ENCODE data around the gene PCDHGB2. TPM values are rescaled to one million over a fixed set of nuclear protein-coding genes. Genes with fewer than 3 reads are reported as not detected.
A peak's percentile ranks its signal among the peaks of the same experiment; 100 is the strongest.
"Not testable (repeated sequence)": the region's sequence is repeated elsewhere in the genome, so short reads cannot be mapped to it uniquely, and the experiment has no call there.

Gene PCDHGB2
- total and polyA plus RNA-seq, 4 donors, result 6.3 to 14.0 (median 7.8) TPM

GRCh38 chr5:141363952-141364660 lies 4.3 kb downstream of the PCDHGB2 start, which contains the start of gene PCDHGA5:
Gene PCDHGA5, plus strand, starts transcription at chr5:141364162. Its CDS starts 169 bp downstream, at chr5:141364331.
- DNase-seq (ENCODE audit: low read depth in 4 of 6, low spot score in 6 of 6), result peak in 2 of 6 donors; percentile 29 to 37
- H3K36me3 ChIP-seq (ENCODE audit: control insufficient read depth, insufficient read depth, low read length), result peaks cover 3% of the 10 kb centered on the region
- no peak within 1 kb of the TSS for H3K4me3 ChIP-seq (ENCODE audit: low read depth, low read length)
- 10% methylated on average over 28 of the region's 34 CpGs for WGBS (ENCODE audit: insufficient coverage)
- peaks cover 5% of the 10 kb centered on the region for H3K4me1 ChIP-seq (ENCODE audit: control insufficient read depth, insufficient read depth, low read length)
- no peak within 1 kb of the TSS for H3K27ac ChIP-seq (ENCODE audit: low read depth, low read length)
- H3K27me3 ChIP-seq (ENCODE audit: control insufficient read depth, insufficient read depth, low read length), result no peaks in the 10 kb centered on the region
- peaks cover 45% of the 10 kb centered on the region for H3K9me3 ChIP-seq (ENCODE audit: control insufficient read depth, insufficient read depth, low read length)

- peaks cover 37% of the 10 kb centered on the region for H3K9me3 ChIP-seq (ENCODE audit: control insufficient read depth, insufficient read depth, low read length)
- no peak overlapping the region for H3K27ac ChIP-seq (ENCODE audit: low read depth, low read length)
- DNase-seq (ENCODE audit: low read depth in 4 of 6, low spot score in 6 of 6), result no peak
- H3K27me3 ChIP-seq (ENCODE audit: control insufficient read depth, insufficient read depth, low read length), result no peaks in the 10 kb centered on the region
- H3K36me3 ChIP-seq (ENCODE audit: control insufficient read depth, insufficient read depth, low read length), result peaks cover 3% of the 10 kb centered on the region
- peaks cover 5% of the 10 kb centered on the region for H3K4me1 ChIP-seq (ENCODE audit: control insufficient read depth, insufficient read depth, low read length)
- WGBS (ENCODE audit: insufficient coverage), result 26% methylated on average over 35 of the region's 46 CpGs
- H3K4me3 ChIP-seq (ENCODE audit: low read depth, low read length), result no peak overlapping the region
These were observed 6.5 kb downstream of the PCDHGB2 start for GRCh38 chr5:141366016-141366896.

DNA sequence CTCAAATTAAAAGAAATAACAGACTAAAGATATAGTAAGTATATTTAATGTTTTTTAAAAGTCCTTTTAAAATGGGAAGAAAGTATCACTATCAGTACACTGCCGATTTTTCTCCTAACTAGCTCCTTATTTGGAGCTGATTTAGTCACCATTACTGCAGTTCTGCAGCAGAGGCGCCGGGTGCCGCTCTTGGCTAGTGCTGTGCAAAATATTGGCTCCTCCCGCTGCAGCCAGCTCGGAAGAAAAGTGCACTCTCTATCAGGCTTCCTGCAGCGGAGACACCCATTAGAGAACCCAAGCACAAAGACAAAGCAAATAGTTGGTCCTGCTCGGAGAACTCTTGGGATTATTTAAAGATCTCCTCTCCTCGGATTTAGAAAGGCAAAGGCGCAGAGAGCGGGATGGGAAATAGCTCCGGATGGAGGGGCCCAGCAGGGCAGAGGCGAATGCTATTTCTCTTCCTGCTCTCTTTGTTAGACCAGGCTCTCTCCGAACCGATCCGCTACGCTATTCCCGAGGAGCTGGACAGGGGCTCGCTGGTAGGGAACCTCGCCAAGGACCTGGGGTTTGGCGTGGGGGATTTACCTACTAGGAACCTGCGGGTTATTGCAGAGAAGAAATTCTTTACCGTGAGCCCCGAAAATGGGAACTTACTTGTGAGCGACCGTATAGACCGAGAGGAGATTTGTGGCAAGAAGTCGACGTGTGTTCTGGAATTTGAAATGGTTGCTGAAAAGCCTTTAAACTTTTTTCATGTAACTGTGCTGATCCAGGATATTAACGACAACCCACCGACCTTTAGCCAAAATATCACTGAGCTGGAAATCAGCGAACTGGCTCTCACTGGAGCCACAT lies 10.4 kb downstream of the PCDHGB2 start, which contains the start of gene PCDHGB3:
PCDHGB3 (plus strand) TSS at position 249 of the 855 bp plus-strand sequence; CDS start at position 402, 153 bp downstream.
- 18% methylated on average over 30 of the region's 32 CpGs for WGBS (ENCODE audit: insufficient coverage)
- Histone ChIP-seq H3K27ac (ENCODE audit: low read depth, low read length) (no peak within 1 kb of the TSS), H3K4me3 (ENCODE audit: low read depth, low read length) (no peak within 1 kb of the TSS), H3K9me3 (ENCODE audit: control insufficient read depth, insufficient read depth, low read length) (peaks cover 48% of the 10 kb centered on the region), H3K4me1 (ENCODE audit: control insufficient read depth, insufficient read depth, low read length) (peaks cover 12% of the 10 kb centered on the region), H3K27me3 (ENCODE audit: control insufficient read depth, insufficient read depth, low read length) (no peaks in the 10 kb centered on the region), H3K36me3 (ENCODE audit: control insufficient read depth, insufficient read depth, low read length) (peaks cover 10% of the 10 kb centered on the region)
- peak in 2 of 6 donors; percentile 22 to 29 for DNase-seq (ENCODE audit: low read depth in 4 of 6, low spot score in 6 of 6)

- peaks cover 19% of the 10 kb centered on the region for H3K36me3 ChIP-seq (ENCODE audit: control insufficient read depth, insufficient read depth, low read length)
- H3K4me1 ChIP-seq (ENCODE audit: control insufficient read depth, insufficient read depth, low read length), result peaks cover 12% of the 10 kb centered on the region
- H3K9me3 ChIP-seq (ENCODE audit: control insufficient read depth, insufficient read depth, low read length), result peaks cover 51% of the 10 kb centered on the region
- H3K27ac ChIP-seq (ENCODE audit: low read depth, low read length), result no peak overlapping the region
- no peak for DNase-seq (ENCODE audit: low read depth in 4 of 6, low spot score in 6 of 6)
- H3K4me3 ChIP-seq (ENCODE audit: low read depth, low read length), result no peak overlapping the region
- no peaks in the 10 kb centered on the region for H3K27me3 ChIP-seq (ENCODE audit: control insufficient read depth, insufficient read depth, low read length)
- 22% methylated on average over 69 of the region's 69 CpGs for WGBS (ENCODE audit: insufficient coverage)
These were observed 12.0 kb downstream of the PCDHGB2 start for GRCh38 chr5:141371572-141372475.

DNA sequence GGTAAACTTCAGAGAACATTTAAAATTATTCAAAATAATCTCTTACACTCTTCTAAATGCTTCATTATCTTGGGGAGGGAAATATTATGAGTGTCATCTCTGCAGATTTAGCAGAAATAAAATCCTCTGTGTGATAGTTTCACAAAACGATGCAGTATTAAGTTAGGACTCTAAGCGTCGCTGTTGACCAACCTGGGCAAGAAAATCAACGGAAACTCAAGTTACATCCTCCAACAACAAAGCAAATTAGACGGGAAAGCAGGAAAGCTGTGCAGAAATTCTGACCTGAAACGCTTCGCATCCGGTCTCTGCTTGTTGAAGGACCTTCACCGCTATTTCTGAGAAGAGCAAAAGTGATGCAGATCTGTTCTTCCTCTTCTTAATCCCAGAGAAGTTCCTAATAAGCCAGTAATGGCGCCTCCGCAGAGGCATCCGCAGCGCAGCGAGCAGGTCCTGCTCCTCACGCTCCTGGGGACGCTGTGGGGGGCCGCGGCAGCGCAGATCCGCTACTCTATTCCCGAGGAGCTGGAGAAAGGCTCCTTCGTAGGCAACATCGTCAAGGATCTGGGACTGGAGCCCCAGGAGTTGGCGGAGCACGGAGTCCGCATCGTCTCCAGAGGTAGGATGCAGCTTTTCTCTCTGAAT lies 14.0 kb downstream of the PCDHGB2 start, which contains the start of gene PCDHGA6:
PCDHGA6 (plus strand) TSS at position 219 of the 645 bp plus-strand sequence; CDS start at position 412, 193 bp downstream.
- WGBS (ENCODE audit: insufficient coverage), result 10% methylated on average over 27 of the region's 27 CpGs
- peaks cover 19% of the 10 kb centered on the region for H3K36me3 ChIP-seq (ENCODE audit: control insufficient read depth, insufficient read depth, low read length)
- no peak within 1 kb of the TSS for H3K27ac ChIP-seq (ENCODE audit: low read depth, low read length)
- H3K27me3 ChIP-seq (ENCODE audit: control insufficient read depth, insufficient read depth, low read length), result no peaks in the 10 kb centered on the region
- DNase-seq (ENCODE audit: low read depth in 4 of 6, low spot score in 6 of 6), result peak in 2 of 6 donors; percentile 51 to 70
- peaks cover 12% of the 10 kb centered on the region for H3K4me1 ChIP-seq (ENCODE audit: control insufficient read depth, insufficient read depth, low read length)
- peak within 1 kb of the TSS; percentile 20 for H3K4me3 ChIP-seq (ENCODE audit: low read depth, low read length)
- peaks cover 53% of the 10 kb centered on the region for H3K9me3 ChIP-seq (ENCODE audit: control insufficient read depth, insufficient read depth, low read length)

DNA sequence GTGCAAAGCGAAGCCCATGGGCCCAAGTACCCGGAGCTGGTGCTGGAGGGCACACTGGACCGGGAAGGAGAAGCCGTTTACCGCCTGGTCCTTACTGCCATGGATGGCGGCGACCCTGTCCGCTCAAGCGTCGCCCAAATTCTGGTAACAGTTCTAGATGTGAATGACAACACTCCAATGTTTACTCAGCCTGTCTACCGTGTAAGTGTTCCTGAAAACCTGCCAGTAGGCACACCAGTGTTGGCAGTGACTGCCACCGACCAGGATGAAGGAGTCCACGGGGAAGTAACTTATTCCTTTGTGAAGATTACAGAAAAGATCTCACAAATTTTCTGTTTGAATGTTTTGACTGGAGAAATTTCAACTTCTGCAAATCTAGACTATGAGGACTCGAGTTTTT lies 14.8 kb downstream of the PCDHGB2 start:
- no peak for DNase-seq (ENCODE audit: low read depth in 4 of 6, low spot score in 6 of 6)
- Histone ChIP-seq H3K27me3 (ENCODE audit: control insufficient read depth, insufficient read depth, low read length) (no peaks in the 10 kb centered on the region), H3K27ac (ENCODE audit: low read depth, low read length) (no peak overlapping the region), H3K36me3 (ENCODE audit: control insufficient read depth, insufficient read depth, low read length) (peaks cover 19% of the 10 kb centered on the region), H3K4me3 (ENCODE audit: low read depth, low read length) (no peak overlapping the region), H3K9me3 (ENCODE audit: control insufficient read depth, insufficient read depth, low read length) (peaks cover 59% of the 10 kb centered on the region), H3K4me1 (ENCODE audit: control insufficient read depth, insufficient read depth, low read length) (peaks cover 12% of the 10 kb centered on the region)
- 56% methylated on average over 14 of the region's 14 CpGs for WGBS (ENCODE audit: insufficient coverage)

- not testable (repeated sequence) for H3K27me3 ChIP-seq (ENCODE audit: control insufficient read depth, insufficient read depth, low read length); H3K4me3 ChIP-seq (ENCODE audit: low read depth, low read length); DNase-seq (ENCODE audit: low read depth in 4 of 6, low spot score in 6 of 6); H3K27ac ChIP-seq (ENCODE audit: low read depth, low read length)
- peaks cover 19% of the 10 kb centered on the region for H3K36me3 ChIP-seq (ENCODE audit: control insufficient read depth, insufficient read depth, low read length)
- peaks cover 57% of the 10 kb centered on the region for H3K9me3 ChIP-seq (ENCODE audit: control insufficient read depth, insufficient read depth, low read length)
- peaks cover 12% of the 10 kb centered on the region for H3K4me1 ChIP-seq (ENCODE audit: control insufficient read depth, insufficient read depth, low read length)
- 34% methylated on average over 35 of the region's 48 CpGs for WGBS (ENCODE audit: insufficient coverage)
These were observed 15.8 kb downstream of the PCDHGB2 start for GRCh38 chr5:141375444-141376155.

All from spinal cord (tissue), 10 donors.